H9 (cell line): ENCODE measurements around the gene SDC3. TPM values are rescaled to one million over a fixed set of nuclear protein-coding genes. Genes with fewer than 3 reads are reported as not detected.
A peak's percentile ranks its signal among the peaks of the same experiment; 100 is the strongest.

Source experiments
- DNase-seq: peaks from one replicate; pipeline ENCODE4 v3.0.0-alpha.2; 2017
- H2AFZ ChIP-seq: one replicate; pipeline ENCODE4 v1.6.1; 2013; ENCODE audit warnings: mild to moderate bottlenecking, low read length, control low read depth, moderate library complexity
- H2AK5ac ChIP-seq: 2 replicates; pipeline ENCODE4 v1.6.1; 2013; ENCODE audit warnings: low read length, control low read depth, mixed read lengths; ENCODE audit not compliant: insufficient read length
- H2BK120ac ChIP-seq: one replicate; pipeline ENCODE4 v1.6.1; 2013; ENCODE audit warnings: low read depth, mild to moderate bottlenecking, low read length, control low read depth, inconsistent platforms; ENCODE audit not compliant: poor library complexity, severe bottlenecking
- H2BK12ac ChIP-seq: 2 replicates; pipeline ENCODE4 v1.6.1; 2013; ENCODE audit warnings: low read length, control low read depth, mixed read lengths, low read depth; ENCODE audit not compliant: insufficient read length
- H2BK15ac ChIP-seq: 2 replicates; pipeline ENCODE4 v1.6.1; 2013; ENCODE audit warnings: low read depth, low read length, control low read depth
- H2BK20ac ChIP-seq: one replicate; pipeline ENCODE4 v1.6.1; 2013; ENCODE audit warnings: low read depth, mild to moderate bottlenecking, low read length, control low read depth, inconsistent platforms; ENCODE audit not compliant: poor library complexity, severe bottlenecking
- H2BK5ac ChIP-seq: 2 replicates; pipeline ENCODE4 v1.6.1; 2013; ENCODE audit warnings: low read length, control low read depth, mixed read lengths; ENCODE audit not compliant: insufficient read length
- H3K14ac ChIP-seq: 2 replicates; pipeline ENCODE4 v1.6.1; 2013; ENCODE audit warnings: low read length, control low read depth; ENCODE audit not compliant: insufficient read depth
- H3K18ac ChIP-seq: 2 replicates; pipeline ENCODE4 v1.6.1; 2013; ENCODE audit warnings: low read depth, mild to moderate bottlenecking, mixed read lengths, low read length, control low read depth; ENCODE audit not compliant: insufficient read length
- H3K23ac ChIP-seq: 2 replicates; pipeline ENCODE4 v1.6.1; 2013; ENCODE audit warnings: low read length, control low read depth, mixed read lengths, low read depth; ENCODE audit not compliant: insufficient read length
- H3K23me2 ChIP-seq: 2 replicates; pipeline ENCODE4 v1.6.1; 2013; ENCODE audit warnings: low read depth, mild to moderate bottlenecking, mixed read lengths, low read length, control low read depth; ENCODE audit not compliant: insufficient read length, poor library complexity, severe bottlenecking
- H3K27ac ChIP-seq: 2 replicates; pipeline ENCODE4 v1.5.1; 2013; ENCODE audit warnings: low read length, control low read depth, mixed read lengths, low read depth; ENCODE audit not compliant: insufficient read length
- H3K27me3 ChIP-seq: 2 replicates; pipeline ENCODE4 v1.6.1; 2013; ENCODE audit warnings: low read length, control low read depth, inconsistent platforms; ENCODE audit not compliant: insufficient read depth
- H3K4ac ChIP-seq: 2 replicates; pipeline ENCODE4 v1.6.1; 2013; ENCODE audit warnings: low read depth, mild to moderate bottlenecking, control low read depth, inconsistent platforms, low read length, moderate library complexity
- H3K4me1 ChIP-seq: 2 replicates; pipeline ENCODE4 v1.6.1; 2013; ENCODE audit warnings: low read length, control low read depth, inconsistent platforms; ENCODE audit not compliant: insufficient read depth
- H3K4me2 ChIP-seq: 2 replicates; pipeline ENCODE4 v1.6.1; 2013; ENCODE audit warnings: low read length, control low read depth, mixed read lengths; ENCODE audit not compliant: insufficient read length, insufficient read depth
- H3K56ac ChIP-seq: 2 replicates; pipeline ENCODE4 v1.6.1; 2013; ENCODE audit warnings: low read depth, mild to moderate bottlenecking, mixed read lengths, low read length, control low read depth; ENCODE audit not compliant: insufficient read length
- H3K79me1 ChIP-seq: 2 replicates; pipeline ENCODE4 v1.6.1; 2013; ENCODE audit warnings: low read depth, mild to moderate bottlenecking, moderate library complexity, low read length, control low read depth, inconsistent platforms; ENCODE audit not compliant: insufficient read depth, poor library complexity, severe bottlenecking
- H3K79me2 ChIP-seq: 2 replicates; pipeline ENCODE4 v1.6.1; 2013; ENCODE audit warnings: low read length, control low read depth, inconsistent platforms; ENCODE audit not compliant: insufficient read depth
- H3K9ac ChIP-seq: 2 replicates; pipeline ENCODE4 v1.6.1; 2013; ENCODE audit warnings: low read length, control low read depth, mixed read lengths; ENCODE audit not compliant: insufficient read length; ENCODE audit errors: extremely low read depth
- H3K9me3 ChIP-seq: one replicate; pipeline ENCODE4 v1.6.1; 2013; ENCODE audit warnings: low read depth, low read length, inconsistent platforms; ENCODE audit not compliant: control insufficient read depth
- H3T11ph ChIP-seq: one replicate; pipeline ENCODE4 v1.6.1; 2013; ENCODE audit warnings: mild to moderate bottlenecking, low read length, control low read depth, inconsistent platforms
- H4K20me1 ChIP-seq: one replicate; pipeline ENCODE4 v1.6.1; 2013; ENCODE audit not compliant: control insufficient read depth, insufficient read length, insufficient read depth
- H4K5ac ChIP-seq: 2 replicates; pipeline ENCODE4 v1.6.1; 2013; ENCODE audit warnings: low read depth, mild to moderate bottlenecking, mixed read lengths, low read length, control low read depth; ENCODE audit not compliant: insufficient read length
- H4K8ac ChIP-seq: replicated peaks from 2 replicates; pipeline ENCODE4 v1.6.1; 2013; ENCODE audit warnings: low read length, control low read depth, mixed read lengths, low read depth; ENCODE audit not compliant: insufficient read length
- H4K91ac ChIP-seq: 2 replicates; pipeline ENCODE4 v1.6.1; 2013; ENCODE audit warnings: low read depth, mild to moderate bottlenecking, moderate library complexity, mixed read lengths, low read length, control low read depth; ENCODE audit not compliant: insufficient read length
- H3K27ac Mint-ChIP-seq, 3 experiments: 2 replicates in 2 of 3; 3 replicates in 1 of 3; pipeline ENCODE4 v1.8.0; 2020 to 2021; ENCODE audit warnings: mixed read lengths in 3 of 3, mild to moderate bottlenecking in 1 of 3, moderate library complexity in 1 of 3
- H3K27me3 Mint-ChIP-seq: 2 replicates; pipeline ENCODE4 v1.8.0; 2021; ENCODE audit warnings: low read depth, mild to moderate bottlenecking, moderate library complexity, mixed read lengths
- H3K36me3 Mint-ChIP-seq, 3 experiments: 2 replicates in 2 of 3; 3 replicates in 1 of 3; pipeline ENCODE4 v1.8.0; 2020 to 2021; ENCODE audit warnings: low read depth in 3 of 3, mixed read lengths in 3 of 3; ENCODE audit not compliant: insufficient read depth in 1 of 3
- H3K4me1 Mint-ChIP-seq, 2 experiments: 2 replicates each; pipeline ENCODE4 v1.8.0; 2020; ENCODE audit warnings: mixed read lengths in 2 of 2
- H3K4me3 Mint-ChIP-seq, 2 experiments: 2 replicates in 1 of 2; 3 replicates in 1 of 2; pipeline ENCODE4 v1.8.0; 2020 to 2021; ENCODE audit warnings: mild to moderate bottlenecking in 2 of 2, mixed read lengths in 2 of 2, moderate library complexity in 1 of 2
- H3K9me3 Mint-ChIP-seq, 2 experiments: 2 replicates in 1 of 2; 3 replicates in 1 of 2; pipeline ENCODE4 v1.8.0; 2020; ENCODE audit warnings: mild to moderate bottlenecking in 2 of 2, mixed read lengths in 2 of 2, moderate library complexity in 1 of 2
- CTCF ChIP-seq: fragments of 200-600 bp; sonication (generic); conservative IDR thresholded peaks from 3 replicates; pipeline ENCODE4 v1.8.0; 2021; ENCODE audit warnings: antibody characterized with exemption, mild to moderate bottlenecking
- WGBS: extraction: QIAGEN DNeasy Blood & Tissue Kit; methylation state at CpG from one replicate; pipeline ENCODE4 v1.1.7; 2013; ENCODE audit warnings: missing lambda C conversion rate, low lambda C conversion rate, mixed read lengths; ENCODE audit not compliant: insufficient read length; ENCODE audit errors: extremely low coverage; 5-methylcytosine and 5-hydroxymethylcytosine counted together
- total RNA-seq: library from RNA; stranded (reverse); gene quantifications from 2 replicates; pipeline ENCODE4 v1.2.1, GENCODE V29; 2021

The SDC3 gene
- total RNA-seq, 1 experiment from 2014 or later: 25.9 TPM

- no CpG with 5 or more reads among the region's 11 CpGs for WGBS
- Histone ChIP-seq H4K20me1 (peaks cover 2% of the 10 kb centered on the region), H3K27ac (no peak overlapping the region), H3K4me2 (no peak overlapping the region), H2BK15ac (no peak overlapping the region), H2BK5ac (no peak overlapping the region), H3K14ac (no peak overlapping the region; the same call in 1 of the 2 replicates), H4K91ac (no peak overlapping the region), H3K4ac (no peak overlapping the region), H4K8ac (no peak overlapping the region), H3K23me2 (no peaks in the 10 kb centered on the region), H3K79me2 (0 out of 2 replicates have a peak, but pooled peaks cover 2% of the 10 kb centered on the region), H3K27me3 (no peaks in the 10 kb centered on the region), H3K79me1 (no peaks in the 10 kb centered on the region), H2BK120ac (no peak overlapping the region), H4K5ac (no peak overlapping the region), H2AFZ (no peak overlapping the region), H3K9ac (no peak overlapping the region), H3K56ac (no peak overlapping the region), H3K9me3 (no peaks in the 10 kb centered on the region), H3K23ac (no peak overlapping the region), H3T11ph (no peak overlapping the region), H3K4me1 (no peaks in the 10 kb centered on the region; the same call in 1 of the 2 replicates), H2BK12ac (peak overlapping the region; percentile 31), H2BK20ac (no peak overlapping the region), H2AK5ac (no peak overlapping the region), H3K18ac (no peak overlapping the region)
- no peaks in the 10 kb centered on the region for H3K9me3 Mint-ChIP-seq
- no peak overlapping the region for H3K4me3 Mint-ChIP-seq
- DNase-seq: no peak
- peaks cover 8% of the 10 kb centered on the region for H3K27me3 Mint-ChIP-seq
- H3K36me3 Mint-ChIP-seq: no peaks in the 10 kb centered on the region
- no peak for TF ChIP-seq CTCF
- peaks cover 28 to 47% of the 10 kb centered on the region in 2 experiments for H3K4me1 Mint-ChIP-seq
- peak overlapping the region; percentile 28 to 83 (median 47); a peak in 2 of 7 replicates for H3K27ac Mint-ChIP-seq
Measured at GRCh38 chr1:30901798-30902581, 6.6 kb downstream of the SDC3 start.
